CD4-positive, alpha-beta T cell treated with Interleukin-17A for 1 hour (primary cell): ENCODE measurements around the gene PLCXD1.
"Not testable (repeated sequence)": the region's sequence is repeated elsewhere in the genome, so short reads cannot be mapped to it uniquely, and the experiment has no call there.

ENCODE experiments used
- DNase-seq: peaks from one replicate; pipeline ENCODE4 v3.0.0-alpha.2; 2020

Gene PLCXD1

DNA sequence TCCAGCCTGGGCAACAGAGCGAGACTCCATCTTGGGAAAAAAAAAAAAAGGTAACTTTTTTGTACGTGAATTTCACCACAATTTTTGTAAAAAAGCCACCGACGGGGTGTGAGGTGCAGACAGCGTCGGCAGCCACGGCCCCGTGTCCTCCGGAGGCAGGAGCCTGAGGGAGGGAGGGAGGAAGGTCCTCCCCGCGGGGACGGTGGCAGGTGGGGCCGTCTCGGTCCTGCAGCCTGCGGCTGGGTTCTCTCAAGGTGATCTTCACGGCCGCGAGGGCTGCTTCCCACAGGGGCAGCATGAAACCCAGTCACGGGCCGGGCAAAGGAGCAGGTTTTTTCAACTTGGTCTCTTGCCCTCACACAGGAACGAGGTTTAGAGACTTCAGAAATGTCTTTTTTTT, 14.0 kb downstream of the PLCXD1 start:
- no peak for DNase-seq

- no peak for DNase-seq
These were observed 17.8 kb downstream of the PLCXD1 start for GRCh38 chrX:298993-299392.

DNA sequence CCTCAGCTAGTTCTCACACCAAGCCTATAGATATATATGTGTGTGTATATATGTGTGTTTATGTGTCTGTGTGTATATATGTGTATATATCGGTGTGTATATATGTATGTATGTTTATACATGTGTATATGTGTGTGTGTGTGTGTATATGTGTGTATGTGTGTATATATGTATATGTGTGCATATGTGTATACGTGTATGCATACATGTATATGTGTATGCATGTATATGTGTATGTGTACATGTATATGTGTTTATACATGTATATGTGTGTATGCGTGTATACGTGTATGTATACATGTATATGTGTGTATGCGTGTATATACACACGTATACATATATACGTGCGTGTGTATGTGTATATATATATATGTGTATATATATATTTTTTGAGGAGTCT, 19.2 kb downstream of the PLCXD1 start:
- no peak for DNase-seq

DNA sequence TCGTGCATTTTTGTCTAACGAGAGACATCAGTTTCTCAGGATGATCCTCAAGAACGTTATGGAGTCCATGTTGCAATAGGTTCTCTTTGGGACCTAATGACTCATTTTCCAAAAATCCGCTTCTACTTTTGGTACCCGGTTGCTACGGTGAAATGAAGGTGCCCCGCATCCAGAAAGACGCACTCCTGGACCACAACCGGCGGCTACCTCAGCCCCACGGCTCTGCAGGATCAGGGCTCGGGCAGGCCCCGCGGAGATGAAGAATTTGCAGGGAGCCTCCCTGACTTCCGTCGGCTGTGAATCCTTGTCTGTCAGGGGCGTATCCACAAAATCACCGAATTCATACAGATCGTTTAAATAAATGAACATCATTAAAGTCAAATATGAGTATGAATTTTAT, 21.8 kb downstream of the PLCXD1 start:
- DNase-seq = no peak

- DNase-seq = not testable (repeated sequence)
These were observed 24.8 kb downstream of the PLCXD1 start for GRCh38 chrX:305781-306613.

DNA sequence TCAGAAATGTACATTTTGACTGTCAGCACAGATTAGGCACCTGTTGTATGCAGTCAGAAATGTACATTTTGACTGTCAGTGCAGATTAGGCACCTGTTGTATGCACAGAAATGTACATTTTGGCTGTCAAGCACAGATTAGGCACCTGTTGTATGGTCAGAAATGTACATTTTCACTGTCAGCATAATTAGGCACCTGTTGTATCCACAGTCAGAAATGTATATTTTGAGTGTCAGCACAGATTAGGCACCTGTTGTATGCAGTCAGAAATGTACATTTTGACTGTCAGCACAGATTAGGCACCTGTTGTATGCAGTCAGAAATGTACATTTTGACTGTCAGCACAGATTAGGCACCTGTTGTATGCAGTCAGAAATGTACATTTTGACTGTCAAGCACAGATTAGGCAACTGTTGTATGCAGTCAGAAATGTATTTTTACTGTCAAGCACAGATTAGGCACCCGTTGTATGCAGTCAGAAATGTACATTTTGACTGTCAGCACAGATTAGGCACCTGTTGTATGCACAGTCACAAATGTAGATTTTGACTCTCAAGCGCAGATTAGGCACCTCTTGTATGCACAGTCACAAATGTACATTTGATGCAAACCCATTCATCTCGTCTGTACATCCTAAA, 25.6 kb downstream of the PLCXD1 start:
- not testable (repeated sequence) for DNase-seq

- DNase-seq = no peak
These were observed 26.3 kb downstream of the PLCXD1 start for GRCh38 chrX:307261-308111.

- DNase-seq = no peak
These were observed 27.8 kb downstream of the PLCXD1 start for GRCh38 chrX:308821-309520.

GRCh38 chrX:310621-311155, 29.5 kb downstream of the PLCXD1 start:
- DNase-seq = no peak

DNA sequence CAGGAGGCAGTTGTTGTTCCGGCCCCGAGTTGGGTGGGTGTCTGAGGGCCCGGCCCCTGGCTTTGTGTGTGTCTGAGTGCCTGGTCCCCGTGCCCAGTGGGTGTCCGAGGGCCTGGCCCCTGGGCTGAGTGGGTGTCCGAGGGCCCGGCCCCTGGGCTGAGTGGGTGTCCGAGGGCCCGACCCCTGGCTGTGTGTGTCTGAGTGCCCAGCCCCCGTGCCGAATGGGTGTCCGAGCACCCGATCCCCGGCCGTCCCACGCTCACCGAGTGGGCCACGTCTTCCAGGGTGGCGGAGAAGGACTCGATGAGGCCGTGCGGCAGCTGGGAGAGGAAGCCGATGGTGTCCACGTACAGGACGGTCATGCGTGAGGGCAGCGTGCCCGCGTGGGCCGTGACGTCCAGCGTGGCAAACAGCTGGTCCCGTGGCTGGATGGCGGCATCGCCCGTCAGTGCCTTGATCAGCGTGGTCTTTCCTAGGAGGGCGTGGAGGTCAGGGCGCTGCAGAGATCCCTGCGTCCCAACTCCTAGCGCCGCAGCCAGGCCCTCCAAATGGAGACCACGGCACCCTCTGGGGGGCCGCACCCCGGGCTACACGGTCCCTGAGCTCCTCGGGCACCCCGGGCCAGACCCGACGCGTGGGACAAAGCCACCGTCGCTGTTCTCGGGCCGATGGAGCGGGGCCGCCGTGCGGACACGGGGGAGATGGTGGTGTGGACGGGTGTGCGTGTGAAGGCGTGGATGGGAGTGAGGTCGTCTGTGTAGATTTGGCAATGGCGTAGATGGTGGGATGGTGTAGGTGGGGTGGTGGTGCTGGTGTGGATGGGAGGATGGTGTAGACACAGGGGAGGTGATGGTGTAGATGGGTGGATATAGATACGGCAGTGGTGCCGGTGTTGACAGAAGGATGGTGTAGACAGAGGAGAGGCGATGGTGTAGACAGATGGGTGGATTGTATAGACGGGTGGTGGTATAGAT, 30.3 kb downstream of the PLCXD1 start:
- DNase-seq = no peak

DNA sequence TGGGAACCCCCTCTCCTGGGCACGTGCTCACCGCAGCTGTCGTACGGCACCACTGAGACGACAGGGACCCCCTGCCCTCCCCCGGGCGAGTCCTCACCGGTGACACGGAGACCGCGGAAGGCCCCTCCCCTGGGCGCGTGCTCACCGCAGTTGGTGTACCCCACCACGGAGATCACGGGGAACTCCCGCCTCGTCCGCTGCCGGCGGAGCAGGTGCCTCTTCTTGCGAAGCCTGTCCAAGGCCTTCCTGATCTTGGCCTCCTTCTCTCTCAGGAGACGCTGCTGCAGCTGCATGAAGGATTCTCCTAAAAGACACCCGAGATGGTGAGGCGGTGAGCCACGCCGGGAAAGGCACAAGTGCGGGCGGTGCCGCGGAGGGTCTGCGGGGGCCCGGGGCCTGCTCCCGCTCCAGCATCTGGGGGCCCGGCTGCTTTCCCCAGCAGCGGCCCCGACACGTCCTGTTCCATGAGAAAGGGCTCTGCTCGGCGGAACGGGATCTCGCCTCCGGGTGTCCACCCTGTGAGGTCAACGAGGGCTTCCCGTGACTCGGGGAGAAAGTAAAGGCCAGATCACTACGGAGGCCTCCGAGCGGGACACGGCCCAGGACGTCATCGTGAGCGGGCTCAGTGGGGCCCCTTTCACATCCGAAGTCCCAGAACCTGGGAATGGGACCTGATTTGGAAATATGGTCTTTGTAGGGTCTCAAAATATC, 31.6 kb downstream of the PLCXD1 start:
- no peak for DNase-seq

DNA sequence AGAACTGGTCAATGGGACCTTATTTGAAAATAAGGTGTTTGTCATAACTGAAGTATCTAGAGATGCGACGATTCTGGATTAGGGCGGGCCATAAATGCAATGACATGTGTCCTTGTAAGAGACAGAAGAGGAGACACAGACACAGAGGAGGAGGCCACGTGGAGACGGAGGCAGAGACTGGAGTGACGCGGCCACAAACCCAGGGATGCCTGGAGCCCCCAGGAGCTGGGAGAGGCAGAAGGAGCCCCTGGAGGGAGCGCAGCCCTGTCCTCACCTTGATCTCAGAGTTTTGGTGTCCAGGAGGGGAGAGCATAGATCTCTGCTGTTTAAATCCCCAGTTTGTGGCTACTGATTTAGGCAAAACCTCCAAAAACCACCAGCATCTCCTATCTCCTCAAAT, 32.4 kb downstream of the PLCXD1 start:
- no peak for DNase-seq

- no peak for DNase-seq
These were observed 32.9 kb downstream of the PLCXD1 start for GRCh38 chrX:314049-314448.

GRCh38 chrX:314781-315595, 33.8 kb downstream of the PLCXD1 start:
- no peak for DNase-seq

GRCh38 chrX:316351-317325, 35.5 kb downstream of the PLCXD1 start:
- no peak for DNase-seq

DNA sequence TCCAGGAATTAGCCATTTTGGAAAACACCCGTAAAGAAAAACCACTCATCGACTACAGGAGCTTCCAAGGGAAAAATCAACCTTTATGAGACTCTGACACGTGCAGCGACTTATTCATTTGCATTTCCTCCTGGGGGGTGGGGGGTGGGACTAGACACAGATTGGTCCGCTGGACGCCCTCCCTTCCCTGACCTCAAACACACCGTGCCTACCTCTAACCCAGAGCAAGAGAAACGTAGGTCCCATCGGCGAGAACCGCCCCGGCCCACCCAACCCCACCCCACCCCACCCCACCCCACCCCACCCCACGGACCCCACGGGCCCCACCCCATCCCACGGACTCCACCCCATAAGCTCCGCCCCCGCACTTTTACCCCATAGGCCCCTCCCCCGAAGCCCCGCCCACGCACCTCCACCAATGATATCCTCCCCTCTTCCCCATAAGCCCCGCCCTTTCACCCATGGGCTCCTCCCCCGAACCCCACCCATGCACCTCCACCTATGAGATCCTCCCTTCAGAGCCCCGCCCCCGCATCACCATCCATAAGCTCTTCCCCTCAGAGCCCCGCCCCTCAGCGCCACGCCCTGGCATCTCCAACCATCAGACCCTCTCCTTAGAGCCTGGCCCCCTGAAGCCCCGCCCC, 36.4 kb downstream of the PLCXD1 start:
- no peak for DNase-seq

DNA sequence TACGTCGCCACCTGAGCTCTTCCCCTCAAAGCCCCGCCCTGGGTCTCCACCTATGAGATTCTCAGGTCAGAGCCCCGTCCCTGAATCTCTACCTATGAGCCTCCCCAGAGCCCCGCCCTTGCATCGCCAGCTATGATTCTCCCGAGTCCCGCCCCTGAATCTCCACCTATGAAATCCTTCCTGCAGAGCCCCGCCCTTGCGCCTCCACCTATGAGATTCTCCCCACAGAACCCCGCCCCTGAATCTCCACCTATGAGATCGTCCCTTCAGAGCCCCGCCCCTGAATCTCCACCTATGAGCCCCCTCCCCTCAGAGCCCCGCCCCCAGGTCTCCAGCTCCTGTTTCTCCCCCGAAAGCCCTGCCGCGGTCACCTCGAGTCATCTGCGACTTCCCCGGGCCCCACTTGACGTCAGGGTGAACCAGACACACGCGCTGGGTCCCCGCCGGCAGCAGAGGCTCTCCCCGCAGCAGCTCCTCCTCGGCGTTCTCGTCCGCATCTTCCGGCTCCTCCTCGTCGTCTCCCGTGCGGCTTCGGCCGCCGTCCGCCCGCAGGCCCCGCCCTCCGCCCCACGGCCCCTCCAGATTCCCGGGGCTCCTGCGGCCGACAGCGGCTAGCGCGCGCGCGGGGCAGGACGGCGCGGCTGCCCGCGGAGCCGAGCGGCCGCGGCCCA, 37.0 kb downstream of the PLCXD1 start:
- peak; percentile 99 for DNase-seq
